GM18873 (cell line): ENCODE measurements around the gene SOBP.

Experiments used
- ATAC-seq: cut with Tn5 transposase; IDR thresholded peaks from one replicate; pipeline ENCODE4 v1.9.1; 2021; ENCODE audit warnings: mild to moderate bottlenecking, moderate library complexity, moderate number of reproducible peaks; ENCODE audit not compliant: unreplicated experiment, low FRiP score

SOBP gene

DNA sequence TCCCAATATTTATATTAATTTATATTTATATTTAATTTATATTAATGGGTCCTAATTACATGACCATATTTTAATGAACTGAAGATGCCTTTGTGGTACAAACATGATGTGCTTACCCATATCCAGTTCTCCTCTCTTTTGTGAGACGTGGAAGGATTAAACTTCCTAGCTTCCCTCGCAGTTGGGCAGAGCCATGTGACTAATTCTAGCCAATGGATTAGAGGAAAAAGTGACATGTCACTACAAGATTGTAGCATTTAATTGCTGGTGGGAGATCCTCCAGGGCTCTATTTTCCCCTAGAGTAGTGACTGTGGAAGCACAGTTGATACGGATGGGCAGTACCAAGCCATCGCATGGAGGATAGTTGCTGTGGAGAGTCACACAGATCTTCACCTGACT is 4.8 kb upstream of the SOBP start:
- no peak for ATAC-seq

DNA sequence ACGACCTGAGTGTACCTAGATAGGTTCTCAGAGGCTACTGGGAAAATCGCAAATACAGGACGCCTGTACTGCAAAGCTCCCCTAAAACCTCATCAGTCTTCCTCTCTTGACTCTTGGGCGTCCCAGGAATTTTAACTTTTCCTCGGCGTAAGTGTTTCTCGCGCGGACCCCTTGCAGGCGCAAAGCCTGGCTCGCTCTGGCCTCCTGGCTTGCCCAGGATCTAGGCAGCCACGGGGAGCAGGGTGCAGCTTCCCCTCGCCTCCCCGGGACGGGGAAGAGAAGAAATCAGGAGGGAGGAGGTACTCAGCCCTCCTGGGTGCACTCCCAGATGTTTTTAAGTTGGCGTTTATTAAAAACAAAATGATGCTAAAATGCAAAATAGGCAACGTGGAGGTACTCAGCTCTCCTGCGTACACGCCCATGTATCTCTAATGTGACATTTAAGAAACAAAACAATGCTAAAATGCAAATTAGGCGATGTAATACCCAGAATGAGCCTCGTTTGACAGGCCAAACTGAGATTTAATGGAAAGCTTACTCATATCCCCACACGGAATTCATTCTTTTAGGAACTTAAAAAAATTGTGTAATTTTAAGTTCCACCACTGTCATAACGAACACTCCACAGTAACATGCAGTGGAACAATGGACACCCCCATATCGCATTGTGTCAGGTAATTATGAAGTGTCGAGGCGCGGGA is 1.6 kb upstream of the SOBP start:
- ATAC-seq, result no peak

GRCh38 chr6:107488875-107489635 is 862 bp upstream of the SOBP start:
- no peak for ATAC-seq

DNA sequence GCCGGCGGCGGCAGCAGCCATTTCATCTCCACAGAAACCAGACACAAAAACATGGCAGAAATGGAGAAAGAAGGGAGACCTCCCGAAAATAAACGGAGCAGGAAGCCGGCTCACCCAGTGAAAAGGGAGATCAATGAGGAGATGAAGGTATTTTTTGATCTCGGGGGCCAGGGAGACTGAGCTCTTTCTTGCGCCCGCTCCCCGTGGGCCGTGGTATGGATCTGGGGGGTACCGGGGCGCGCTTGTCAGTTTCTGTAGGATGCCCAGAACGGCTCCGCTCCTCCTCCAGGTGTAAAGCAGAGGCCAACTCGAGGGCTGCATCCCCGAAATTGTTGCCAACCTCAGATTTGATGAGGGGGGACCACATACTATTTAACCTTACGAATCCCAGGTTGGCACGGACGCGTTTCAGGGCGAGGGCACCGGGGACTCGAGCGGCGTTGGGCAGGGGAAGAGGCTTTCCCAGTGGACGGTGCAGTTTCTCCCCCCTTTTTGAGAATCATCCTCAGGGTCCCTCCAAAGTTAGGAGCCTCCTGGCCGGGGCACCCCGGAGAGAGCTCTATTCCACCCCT is 735 bp downstream of the SOBP start:
- ATAC-seq, result no peak

- no peak for ATAC-seq
Observed at GRCh38 chr6:107491138-107491609, 1.3 kb downstream of the SOBP start.

DNA sequence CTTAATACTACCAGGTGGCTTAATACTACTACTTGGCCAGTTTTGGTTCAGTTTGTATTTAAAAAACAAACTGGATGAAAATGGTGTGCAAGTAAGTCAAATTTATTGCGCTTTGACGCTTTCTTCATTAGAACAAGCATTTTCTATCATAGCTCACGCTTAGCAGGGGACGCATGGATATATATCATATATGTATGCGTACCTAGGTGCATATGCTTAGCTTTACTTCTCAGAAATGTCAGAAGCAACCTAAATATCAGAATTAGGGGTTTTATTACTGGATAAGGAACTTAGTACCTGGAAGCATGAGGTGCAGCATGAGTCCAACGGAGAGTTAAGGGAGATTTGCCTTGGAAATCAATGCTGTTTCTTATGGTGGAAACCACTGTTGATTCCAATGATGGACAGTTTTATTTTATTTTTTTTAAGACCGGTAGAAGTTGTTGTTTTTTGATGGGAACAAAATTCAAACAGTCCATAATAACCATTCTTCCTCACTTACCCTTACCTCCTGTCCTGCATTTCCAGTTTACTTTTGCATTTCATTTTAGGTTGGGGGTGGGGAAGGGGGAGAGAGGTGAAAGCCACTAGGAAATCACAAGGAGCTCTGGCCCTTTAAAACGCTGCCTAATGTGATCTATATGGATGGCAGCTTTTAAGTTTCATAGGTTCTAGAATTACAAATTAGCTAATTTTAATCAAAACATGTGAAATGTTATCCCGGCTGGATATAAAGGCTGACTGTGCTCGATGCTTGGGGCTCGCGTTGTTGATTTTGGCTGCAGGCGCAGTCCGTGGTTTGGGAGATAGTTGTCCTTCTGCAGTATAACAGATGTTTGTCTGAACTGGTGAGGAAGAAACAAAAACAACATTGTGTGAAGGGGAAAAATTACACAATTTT is 2.1 kb downstream of the SOBP start:
- ATAC-seq, result no peak

DNA sequence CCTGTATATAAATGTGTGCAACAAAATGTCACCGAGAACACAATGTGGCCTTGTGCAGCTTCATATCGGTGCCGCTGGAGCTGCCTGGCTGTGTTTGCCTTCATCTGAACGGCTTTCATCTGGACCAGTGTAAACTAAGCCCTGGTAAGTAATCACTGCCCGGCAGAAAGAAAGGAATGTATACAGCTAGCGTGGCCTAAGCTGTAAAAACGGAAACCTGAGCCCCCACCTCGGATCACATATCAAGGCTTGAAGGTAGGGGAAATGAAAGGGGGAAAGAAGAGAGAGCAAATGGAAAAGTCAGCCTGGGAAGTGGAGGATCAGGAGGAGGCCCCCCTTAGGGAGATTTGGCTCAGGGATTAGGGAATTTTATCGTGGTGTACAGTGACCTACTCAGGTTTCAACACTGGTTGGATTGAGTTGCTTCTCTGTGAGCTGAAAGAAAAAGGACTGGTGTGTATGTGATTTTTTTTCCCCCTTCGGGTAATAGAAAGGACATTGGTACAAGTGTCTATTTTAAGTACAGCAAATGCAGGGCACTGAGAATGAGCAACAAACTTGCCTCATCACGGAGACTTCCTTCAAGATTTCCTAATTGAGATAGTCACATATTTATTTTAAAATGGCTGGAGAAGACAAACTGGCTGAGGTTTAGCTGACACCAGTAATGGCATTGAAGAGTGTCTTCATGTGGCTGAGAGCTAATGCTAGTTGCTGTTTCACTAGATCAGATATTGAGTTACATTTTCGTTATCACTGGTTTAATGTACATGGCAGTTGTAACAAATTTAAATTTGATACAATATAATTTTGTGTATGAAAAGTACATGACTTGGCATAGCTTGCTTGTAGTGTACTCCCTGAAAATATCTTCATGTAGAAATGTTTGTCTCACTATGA is 3.5 kb downstream of the SOBP start:
- ATAC-seq, result no peak

- no peak for ATAC-seq
Observed at GRCh38 chr6:107495196-107495643, 5.3 kb downstream of the SOBP start.

DNA sequence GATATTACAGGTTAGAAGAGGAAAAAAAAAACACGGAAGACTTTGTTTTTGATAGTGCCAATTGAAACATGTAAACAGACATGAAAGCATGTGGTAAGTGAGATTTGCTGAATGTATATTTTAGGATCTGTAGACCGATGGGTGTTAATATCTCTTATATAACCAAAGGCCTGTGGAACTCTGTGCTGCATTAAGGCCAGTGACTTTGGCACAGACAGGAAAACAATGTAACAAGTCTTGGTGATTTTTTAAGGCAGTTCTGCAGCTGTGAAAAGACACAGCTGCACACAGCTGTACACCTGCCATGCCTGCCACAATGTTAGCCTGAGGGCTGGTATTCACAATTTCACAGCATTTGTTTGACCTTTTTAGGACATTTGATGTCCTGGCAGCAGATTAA is 6.1 kb downstream of the SOBP start:
- ATAC-seq, result no peak

GRCh38 chr6:107496892-107497684 is 7.2 kb downstream of the SOBP start:
- ATAC-seq, result no peak

- no peak for ATAC-seq
Observed at GRCh38 chr6:107504270-107505026, 14.5 kb downstream of the SOBP start.

DNA sequence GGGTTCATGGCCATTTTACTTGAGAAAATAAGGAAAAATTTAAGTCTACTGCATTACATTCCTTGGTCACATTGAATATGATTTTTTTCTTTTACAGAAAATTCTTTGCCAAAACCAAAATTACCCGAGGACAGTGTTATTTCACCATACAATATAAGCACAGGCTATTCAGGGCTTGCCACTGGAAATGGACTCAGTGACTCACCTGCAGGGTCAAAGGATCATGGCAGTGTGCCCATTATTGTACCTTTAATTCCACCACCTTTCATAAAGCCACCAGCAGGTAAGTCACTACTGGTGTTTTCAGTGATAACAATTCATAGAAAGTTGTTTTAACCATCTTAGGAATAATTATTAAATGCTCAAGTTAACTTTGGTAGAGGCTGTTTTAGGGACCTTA is 16.2 kb downstream of the SOBP start:
- ATAC-seq, result no peak

DNA sequence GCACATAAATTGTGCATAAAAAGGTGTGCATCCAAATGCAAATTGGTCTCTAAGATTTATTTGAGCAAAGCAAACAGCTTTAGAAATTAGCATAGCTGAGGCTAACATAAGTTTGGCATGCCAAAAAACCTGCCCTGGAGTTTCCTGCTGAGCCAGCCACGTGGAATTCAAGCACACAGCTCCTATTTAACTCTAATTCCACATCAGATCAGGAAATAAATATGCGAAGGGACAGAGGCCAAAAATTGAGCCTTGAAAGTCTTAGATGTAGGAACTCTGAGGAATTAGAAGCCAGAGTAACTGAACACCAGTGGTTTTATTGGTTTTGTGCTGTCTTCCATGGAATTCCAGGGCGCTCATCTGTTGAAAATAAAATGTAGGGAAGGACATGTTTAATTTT is 19.6 kb downstream of the SOBP start:
- no peak for ATAC-seq

- ATAC-seq, result no peak
Observed at GRCh38 chr6:107510108-107510507, 20.2 kb downstream of the SOBP start.

GRCh38 chr6:107511511-107511993 is 21.6 kb downstream of the SOBP start:
- no peak for ATAC-seq

- no peak for ATAC-seq
Observed at GRCh38 chr6:107513214-107513613, 23.3 kb downstream of the SOBP start.

DNA sequence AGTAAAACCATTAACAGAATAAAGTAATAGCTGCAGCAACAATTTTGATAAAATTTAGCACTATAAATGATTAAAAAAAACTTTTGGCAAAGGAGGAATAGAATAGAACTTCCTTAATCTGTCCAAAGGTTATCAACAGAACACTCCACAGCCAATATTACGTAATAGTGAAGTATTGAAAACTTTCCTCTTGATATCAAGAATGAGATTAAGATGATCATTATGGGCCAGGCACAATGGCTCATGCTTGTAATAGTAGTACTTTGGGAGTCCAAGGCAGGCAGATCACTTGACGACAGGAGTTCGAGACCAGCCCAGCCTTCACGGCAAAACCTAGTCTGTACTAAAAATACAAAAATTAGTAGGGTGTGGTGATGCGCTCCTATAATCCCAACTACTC is 26.0 kb downstream of the SOBP start:
- ATAC-seq, result no peak

GRCh38 chr6:107517274-107517673 is 27.4 kb downstream of the SOBP start:
- no peak for ATAC-seq
